ENCODE results near the gene FGF14. TPM values are rescaled to one million over a fixed set of nuclear protein-coding genes. Genes with fewer than 3 reads are reported as not detected.

FGF14 gene
- total and polyA plus RNA-seq, 2 of the 4 experiments (the other 2 are of a cell fraction), result under 0.01 TPM; not detected in 1

DNA sequence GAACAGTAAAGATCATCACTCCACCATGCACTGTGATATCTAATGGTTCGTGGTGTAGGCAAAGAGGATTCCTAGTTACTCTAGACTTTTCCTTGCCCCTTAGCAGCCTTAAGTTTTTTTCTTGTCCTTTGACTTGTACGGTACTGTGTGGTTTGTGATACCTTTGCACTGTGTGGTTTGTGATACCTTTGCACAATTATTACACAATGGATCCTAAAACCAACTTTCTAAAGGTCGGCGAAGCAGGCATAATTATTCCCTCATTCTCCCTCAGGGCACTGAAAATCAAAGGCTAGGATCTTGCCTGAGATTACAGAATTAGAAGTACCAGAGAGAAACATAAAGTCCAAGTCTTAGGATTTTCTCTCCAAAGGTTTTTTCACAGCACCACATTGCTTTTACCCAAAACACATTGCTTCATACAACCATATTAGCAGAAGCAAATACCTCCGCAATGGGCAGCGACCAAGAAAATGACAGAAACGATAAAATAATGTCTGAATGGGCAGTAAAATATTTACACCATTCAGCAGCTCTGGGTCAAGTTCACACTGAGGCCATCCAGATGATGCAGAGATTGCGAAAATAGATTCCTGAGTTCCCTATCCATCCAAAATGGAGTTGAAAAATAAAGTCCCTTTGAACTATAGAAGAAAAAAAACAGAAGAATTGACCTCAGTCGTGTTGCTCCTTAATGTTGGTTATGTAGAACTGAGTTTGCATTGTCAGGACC lies 106.4 kb downstream of the FGF14 start:
- H3K9me3 ChIP-seq (ENCODE audit: control insufficient read depth, insufficient read depth, low read length), result no peaks in the 10 kb centered on the region
- no peak overlapping the region for H2AK9ac ChIP-seq (replicated peaks; ENCODE audit: low read depth, low read length, poor library complexity)
- no peaks in the 10 kb centered on the region; the same call in 1 of the 2 replicates for H3K9me1 ChIP-seq (ENCODE audit: insufficient read depth, low read length)
- no peak overlapping the region for H2AFZ ChIP-seq (replicated peaks; ENCODE audit: low read length, poor library complexity)
- peak overlapping the region; percentile 65 for H3K18ac ChIP-seq (ENCODE audit: low read depth, low read length)
- H2BK15ac ChIP-seq (ENCODE audit: low read depth, low read length), result no peak overlapping the region
- DNase-seq (peak; percentile 79), ATAC-seq (ENCODE audit: low read depth) (peak; percentile 82)
- no peak overlapping the region for H4K91ac ChIP-seq (ENCODE audit: insufficient read depth, low read depth, low read length)
- no peaks in the 10 kb centered on the region for H3K79me1 ChIP-seq (ENCODE audit: low read depth in 1 of 2, low read length in 2 of 2)
- no CpG with 5 or more reads among the region's 9 CpGs for WGBS, 2 experiments (ENCODE audit: extremely low coverage in 2 of 2, insufficient read length in 1 of 2)
- peak overlapping the region in 1 of 2 experiments; percentile 22; a peak in 1 of 4 replicates for H4K8ac ChIP-seq (ENCODE audit: low read depth in 2 of 2, low read length in 2 of 2)
- dilution Hi-C loops (cut with HindIII; ENCODE audit: low sequenced_read_pairs, unreplicated experiment) (no loop called here), intact Hi-C loops (cut with micrococcal nuclease) (loop anchor here (1.0 kb wide), 1 partner anchor 9 kb away; no protein-coding TSS in a partner anchor), in situ Hi-C loops (cut with MboI; ENCODE audit: low sequenced_read_pairs) (no loop called here)
- no peak overlapping the region for H3K56ac ChIP-seq (ENCODE audit: extremely low read depth, insufficient read depth, low read length)
- peak overlapping the region; percentile 53; the same call in 1 of the 2 replicates for H2BK20ac ChIP-seq (ENCODE audit: low read depth, low read length)
- H3K27me3 ChIP-seq (ENCODE audit: control insufficient read depth, insufficient read depth, low read length), result no peaks in the 10 kb centered on the region
- no peak overlapping the region for H3K4me3 ChIP-seq (ENCODE audit: insufficient read depth, low read depth, low read length)
- H2AK5ac ChIP-seq (ENCODE audit: low read depth, low read length), result no peak overlapping the region
- no peak overlapping the region for H3K27ac ChIP-seq (ENCODE audit: insufficient read depth, low read length)
- BruUV-seq (replicated peaks), result no TSS peak
- H4K5ac ChIP-seq (ENCODE audit: low read depth, low read length), result peak overlapping the region; percentile 73
- peak; percentile 74 for TF ChIP-seq CEBPB (IDR thresholded peaks at IDR 0.05; ENCODE audit: low read depth, low read length)
- TF ChIP-seq, protein P1, sequence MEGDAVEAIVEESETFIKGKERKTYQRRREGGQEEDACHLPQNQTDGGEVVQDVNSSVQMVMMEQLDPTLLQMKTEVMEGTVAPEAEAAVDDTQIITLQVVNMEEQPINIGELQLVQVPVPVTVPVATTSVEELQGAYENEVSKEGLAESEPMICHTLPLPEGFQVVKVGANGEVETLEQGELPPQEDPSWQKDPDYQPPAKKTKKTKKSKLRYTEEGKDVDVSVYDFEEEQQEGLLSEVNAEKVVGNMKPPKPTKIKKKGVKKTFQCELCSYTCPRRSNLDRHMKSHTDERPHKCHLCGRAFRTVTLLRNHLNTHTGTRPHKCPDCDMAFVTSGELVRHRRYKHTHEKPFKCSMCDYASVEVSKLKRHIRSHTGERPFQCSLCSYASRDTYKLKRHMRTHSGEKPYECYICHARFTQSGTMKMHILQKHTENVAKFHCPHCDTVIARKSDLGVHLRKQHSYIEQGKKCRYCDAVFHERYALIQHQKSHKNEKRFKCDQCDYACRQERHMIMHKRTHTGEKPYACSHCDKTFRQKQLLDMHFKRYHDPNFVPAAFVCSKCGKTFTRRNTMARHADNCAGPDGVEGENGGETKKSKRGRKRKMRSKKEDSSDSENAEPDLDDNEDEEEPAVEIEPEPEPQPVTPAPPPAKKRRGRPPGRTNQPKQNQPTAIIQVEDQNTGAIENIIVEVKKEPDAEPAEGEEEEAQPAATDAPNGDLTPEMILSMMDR (conservative IDR thresholded peaks at IDR 0.05; ENCODE audit: low read depth, low read length), result no peak
- H3K23ac ChIP-seq (ENCODE audit: low read depth, low read length), result no peak overlapping the region
- H2BK5ac ChIP-seq (ENCODE audit: low read depth, low read length, poor library complexity, severe bottlenecking), result peak overlapping the region; percentile 24
- peaks cover 7% of the 10 kb centered on the region for H3K4me1 ChIP-seq (ENCODE audit: control insufficient read depth, insufficient read depth, low read length)
- no peak overlapping the region for H3K9ac ChIP-seq (ENCODE audit: low read depth, low read length)
- no peaks in the 10 kb centered on the region for H3K36me3 ChIP-seq (ENCODE audit: control insufficient read depth, insufficient read depth, low read length)
- no peak overlapping the region for H3K4ac ChIP-seq (ENCODE audit: low read depth, low read length)
- H3K4me2 ChIP-seq (ENCODE audit: low read depth, low read length), result peak overlapping the region; percentile 34; the same call in 1 of the 2 replicates
- no peaks in the 10 kb centered on the region for H4K20me1 ChIP-seq (ENCODE audit: insufficient read depth, low read length)
- CTCF ChIA-PET, result no interaction called here
- peak overlapping the region; percentile 2; the same call in 1 of the 2 replicates for H2BK120ac ChIP-seq (ENCODE audit: low read depth, low read length)
- peak overlapping the region; percentile 38; the same call in 1 of the 2 replicates for H3K14ac ChIP-seq (replicated peaks; ENCODE audit: low read depth, low read length)
- POLR2A ChIA-PET (ENCODE audit: unreplicated experiment), result no interaction called here

All from IMR-90 (cell line).